ENCODE measurements around the gene FAM76B.

DNA sequence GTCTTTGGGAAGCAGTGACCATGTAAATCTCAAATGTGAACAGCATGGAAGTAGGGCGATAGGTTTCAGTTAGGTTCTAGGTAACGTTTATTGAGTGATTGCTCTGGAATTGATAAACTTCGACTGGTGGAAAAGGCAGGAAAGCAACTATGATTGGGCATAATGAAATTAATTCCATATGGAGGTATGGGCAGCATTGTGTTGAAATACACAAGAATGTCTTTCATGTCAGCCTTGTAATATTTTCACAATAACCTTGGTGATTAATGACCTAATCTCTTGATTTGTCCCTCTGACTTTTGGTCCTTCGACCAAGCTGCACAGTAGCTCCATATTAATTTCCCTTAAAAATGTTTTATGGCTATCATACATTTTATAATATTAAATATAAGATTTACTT is 3.5 kb upstream of the FAM76B start:
- TF ChIP-seq, protein P1, sequence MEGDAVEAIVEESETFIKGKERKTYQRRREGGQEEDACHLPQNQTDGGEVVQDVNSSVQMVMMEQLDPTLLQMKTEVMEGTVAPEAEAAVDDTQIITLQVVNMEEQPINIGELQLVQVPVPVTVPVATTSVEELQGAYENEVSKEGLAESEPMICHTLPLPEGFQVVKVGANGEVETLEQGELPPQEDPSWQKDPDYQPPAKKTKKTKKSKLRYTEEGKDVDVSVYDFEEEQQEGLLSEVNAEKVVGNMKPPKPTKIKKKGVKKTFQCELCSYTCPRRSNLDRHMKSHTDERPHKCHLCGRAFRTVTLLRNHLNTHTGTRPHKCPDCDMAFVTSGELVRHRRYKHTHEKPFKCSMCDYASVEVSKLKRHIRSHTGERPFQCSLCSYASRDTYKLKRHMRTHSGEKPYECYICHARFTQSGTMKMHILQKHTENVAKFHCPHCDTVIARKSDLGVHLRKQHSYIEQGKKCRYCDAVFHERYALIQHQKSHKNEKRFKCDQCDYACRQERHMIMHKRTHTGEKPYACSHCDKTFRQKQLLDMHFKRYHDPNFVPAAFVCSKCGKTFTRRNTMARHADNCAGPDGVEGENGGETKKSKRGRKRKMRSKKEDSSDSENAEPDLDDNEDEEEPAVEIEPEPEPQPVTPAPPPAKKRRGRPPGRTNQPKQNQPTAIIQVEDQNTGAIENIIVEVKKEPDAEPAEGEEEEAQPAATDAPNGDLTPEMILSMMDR (IDR thresholded peaks at IDR 0.05): no peak
- no peak for TF ChIP-seq POLR2A (IDR thresholded peaks at IDR 0.05)

Measured in prostate gland (tissue), 2 donors.